Kidney epithelial cell (primary cell): ENCODE data around the gene ABI1. TPM values are rescaled to one million over a fixed set of nuclear protein-coding genes. Genes with fewer than 3 reads are reported as not detected.

Experiments
- DNase-seq: peaks from one replicate; pipeline ENCODE4 v3.0.0-alpha.2; 2010; ENCODE audit warnings: low read depth
- H3K27me3 ChIP-seq: 2 replicates; pipeline ENCODE4 v1.6.0; 2011; ENCODE audit warnings: low read length; ENCODE audit not compliant: control insufficient read depth, insufficient read depth
- H3K36me3 ChIP-seq: 2 replicates; pipeline ENCODE4 v1.5.1; 2011; ENCODE audit warnings: low read length; ENCODE audit not compliant: control insufficient read depth, insufficient read depth
- H3K4me3 ChIP-seq: 2 replicates; pipeline ENCODE4 v1.5.1; 2011; ENCODE audit warnings: low read depth, mild to moderate bottlenecking, control low read depth, low read length
- CTCF ChIP-seq: IDR thresholded peaks from 2 replicates; pipeline ENCODE4 v1.5.1; 2011; ENCODE audit warnings: mild to moderate bottlenecking, moderate library complexity, low read length, control low read depth, inconsistent platforms; ENCODE audit not compliant: insufficient read depth, poor library complexity, severe bottlenecking
- total RNA-seq: library from RNA; depleted of rRNA; stranded (reverse); fragments of >200 nt; gene quantifications from 2 replicates; pipeline ENCODE4 v1.2.3, GENCODE V29; 2015

ABI1 gene
- total RNA-seq, 1 donor from 2014 or later, result 41.6 TPM

GRCh38 chr10:26815500-26815899 lies 45.3 kb downstream of the ABI1 start:
- no peak for DNase-seq
- Histone ChIP-seq H3K4me3 (no peak overlapping the region), H3K27me3 (no peaks in the 10 kb centered on the region), H3K36me3 (no peaks in the 10 kb centered on the region)
- no peak for TF ChIP-seq CTCF

GRCh38 chr10:26810435-26811026 lies 50.2 kb downstream of the ABI1 start:
- H3K36me3 ChIP-seq, result no peaks in the 10 kb centered on the region
- no peak for DNase-seq
- no peak overlapping the region for H3K4me3 ChIP-seq
- TF ChIP-seq CTCF, result no peak
- no peaks in the 10 kb centered on the region for H3K27me3 ChIP-seq

- Histone ChIP-seq H3K4me3 (no peak overlapping the region), H3K27me3 (no peaks in the 10 kb centered on the region), H3K36me3 (no peaks in the 10 kb centered on the region)
- no peak for TF ChIP-seq CTCF
- DNase-seq, result no peak
These were observed 50.8 kb downstream of the ABI1 start for GRCh38 chr10:26809973-26810372.

GRCh38 chr10:26807532-26807931 lies 53.2 kb downstream of the ABI1 start:
- TF ChIP-seq CTCF, result no peak
- Histone ChIP-seq H3K27me3 (no peaks in the 10 kb centered on the region), H3K4me3 (no peak overlapping the region), H3K36me3 (no peaks in the 10 kb centered on the region)
- DNase-seq, result no peak

- Histone ChIP-seq H3K36me3 (no peaks in the 10 kb centered on the region), H3K4me3 (no peak overlapping the region), H3K27me3 (no peaks in the 10 kb centered on the region)
- no peak for DNase-seq
- TF ChIP-seq CTCF, result no peak
These were observed 54.2 kb downstream of the ABI1 start for GRCh38 chr10:26806557-26806956.

GRCh38 chr10:26805567-26806245 lies 55.1 kb downstream of the ABI1 start:
- DNase-seq, result no peak
- H3K27me3 ChIP-seq, result no peaks in the 10 kb centered on the region
- no peak for TF ChIP-seq CTCF
- no peaks in the 10 kb centered on the region for H3K36me3 ChIP-seq
- H3K4me3 ChIP-seq, result no peak overlapping the region
